Esophagus muscularis mucosa (tissue), 3 donors: Measurements from ENCODE around the gene DMD.

Source experiments
- EP300 ChIP-seq: sonication (generic); formaldehyde crosslinking; IDR thresholded peaks from one replicate; pipeline ENCODE4 v1.6.1; 2017; ENCODE audit warnings: antibody characterized with exemption
- TF ChIP-seq, protein P1 (sequence below), 3 experiments: fragments of 200-600 bp in 2 of 3; fragments of 450-650 bp in 1 of 3; sonication (generic) in 2 of 3; IDR thresholded peaks; one replicate each; pipeline ENCODE4 v1.5.1; 2017 to 2019; ENCODE audit warnings: antibody characterized with exemption in 3 of 3, mild to moderate bottlenecking in 2 of 3, moderate library complexity in 1 of 3

- TF ChIP-seq, protein P1, sequence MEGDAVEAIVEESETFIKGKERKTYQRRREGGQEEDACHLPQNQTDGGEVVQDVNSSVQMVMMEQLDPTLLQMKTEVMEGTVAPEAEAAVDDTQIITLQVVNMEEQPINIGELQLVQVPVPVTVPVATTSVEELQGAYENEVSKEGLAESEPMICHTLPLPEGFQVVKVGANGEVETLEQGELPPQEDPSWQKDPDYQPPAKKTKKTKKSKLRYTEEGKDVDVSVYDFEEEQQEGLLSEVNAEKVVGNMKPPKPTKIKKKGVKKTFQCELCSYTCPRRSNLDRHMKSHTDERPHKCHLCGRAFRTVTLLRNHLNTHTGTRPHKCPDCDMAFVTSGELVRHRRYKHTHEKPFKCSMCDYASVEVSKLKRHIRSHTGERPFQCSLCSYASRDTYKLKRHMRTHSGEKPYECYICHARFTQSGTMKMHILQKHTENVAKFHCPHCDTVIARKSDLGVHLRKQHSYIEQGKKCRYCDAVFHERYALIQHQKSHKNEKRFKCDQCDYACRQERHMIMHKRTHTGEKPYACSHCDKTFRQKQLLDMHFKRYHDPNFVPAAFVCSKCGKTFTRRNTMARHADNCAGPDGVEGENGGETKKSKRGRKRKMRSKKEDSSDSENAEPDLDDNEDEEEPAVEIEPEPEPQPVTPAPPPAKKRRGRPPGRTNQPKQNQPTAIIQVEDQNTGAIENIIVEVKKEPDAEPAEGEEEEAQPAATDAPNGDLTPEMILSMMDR (IDR thresholded peaks at IDR 0.05): no peak
- TF ChIP-seq EP300: no peak
These were observed 1277.3 kb downstream of the DMD start for GRCh38 chrX:31934015-31934414.
